Activated naive CD8-positive, alpha-beta T cell treated with anti-CD3 and anti-CD28 coated beads for 36 hours (primary cell): ENCODE data around the gene PA2G4. TPM values are rescaled to one million over a fixed set of nuclear protein-coding genes. Genes with fewer than 3 reads are reported as not detected.
A peak's percentile ranks its signal among the peaks of the same experiment; 100 is the strongest.

Experiments
- DNase-seq: peaks from one replicate; pipeline ENCODE4 v3.0.0; 2021
- H3K27ac Mint-ChIP-seq: one replicate; pipeline ENCODE4 v1.8.0; 2022; ENCODE audit warnings: mild to moderate bottlenecking, moderate library complexity, mixed read lengths
- H3K27me3 Mint-ChIP-seq: one replicate; pipeline ENCODE4 v1.8.0; 2022; ENCODE audit warnings: mild to moderate bottlenecking, mixed read lengths
- H3K36me3 Mint-ChIP-seq: one replicate; pipeline ENCODE4 v1.8.0; 2021; ENCODE audit warnings: mild to moderate bottlenecking, mixed read lengths
- H3K4me1 Mint-ChIP-seq: one replicate; pipeline ENCODE4 v1.8.0; 2021; ENCODE audit warnings: mixed read lengths
- H3K4me3 Mint-ChIP-seq: one replicate; pipeline ENCODE4 v1.8.0; 2022; ENCODE audit warnings: mild to moderate bottlenecking, moderate library complexity, mixed read lengths
- H3K9me3 Mint-ChIP-seq: one replicate; pipeline ENCODE4 v1.8.0; 2022; ENCODE audit warnings: mixed read lengths
- total RNA-seq, 2 experiments: library from RNA; stranded (reverse); gene quantifications; one replicate each; pipeline ENCODE4 v1.2.3, GENCODE V29; 2021

PA2G4 gene
- total RNA-seq, 2 experiments from 2014 or later = 552 to 588 TPM

DNA sequence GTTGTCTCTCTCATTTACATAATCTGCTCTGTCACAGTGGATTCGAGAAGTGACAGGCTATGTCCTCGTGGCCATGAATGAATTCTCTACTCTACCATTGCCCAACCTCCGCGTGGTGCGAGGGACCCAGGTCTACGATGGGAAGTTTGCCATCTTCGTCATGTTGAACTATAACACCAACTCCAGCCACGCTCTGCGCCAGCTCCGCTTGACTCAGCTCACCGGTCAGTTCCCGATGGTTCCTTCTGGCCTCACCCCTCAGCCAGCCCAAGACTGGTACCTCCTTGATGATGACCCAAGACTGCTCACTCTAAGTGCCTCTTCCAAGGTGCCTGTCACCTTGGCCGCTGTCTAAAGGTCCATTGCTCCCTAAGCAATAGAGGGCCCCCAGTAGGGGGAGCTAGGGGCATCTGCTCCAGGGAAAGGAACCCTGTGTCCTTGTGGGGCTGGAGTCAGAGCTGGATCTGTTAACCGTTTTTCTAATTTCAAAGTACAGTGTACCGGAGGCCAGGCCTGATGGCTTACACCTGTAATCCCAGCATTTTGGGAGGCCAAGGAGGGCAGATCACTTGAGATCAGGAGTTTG, 19.3 kb upstream of the PA2G4 start:
- H3K27me3 Mint-ChIP-seq = peaks cover 14% of the 10 kb centered on the region
- peaks cover 4% of the 10 kb centered on the region for H3K4me1 Mint-ChIP-seq
- H3K27ac Mint-ChIP-seq = no peak overlapping the region
- no peaks in the 10 kb centered on the region for H3K36me3 Mint-ChIP-seq
- DNase-seq = peak; percentile 26
- H3K9me3 Mint-ChIP-seq = no peaks in the 10 kb centered on the region
- H3K4me3 Mint-ChIP-seq = no peak overlapping the region

GRCh38 chr12:56086096-56086495, 18.3 kb upstream of the PA2G4 start:
- peaks cover 9% of the 10 kb centered on the region for H3K27me3 Mint-ChIP-seq
- no peaks in the 10 kb centered on the region for H3K9me3 Mint-ChIP-seq
- H3K4me1 Mint-ChIP-seq = no peaks in the 10 kb centered on the region
- no peak overlapping the region for H3K4me3 Mint-ChIP-seq
- DNase-seq = no peak
- H3K27ac Mint-ChIP-seq = no peak overlapping the region
- no peaks in the 10 kb centered on the region for H3K36me3 Mint-ChIP-seq

DNA sequence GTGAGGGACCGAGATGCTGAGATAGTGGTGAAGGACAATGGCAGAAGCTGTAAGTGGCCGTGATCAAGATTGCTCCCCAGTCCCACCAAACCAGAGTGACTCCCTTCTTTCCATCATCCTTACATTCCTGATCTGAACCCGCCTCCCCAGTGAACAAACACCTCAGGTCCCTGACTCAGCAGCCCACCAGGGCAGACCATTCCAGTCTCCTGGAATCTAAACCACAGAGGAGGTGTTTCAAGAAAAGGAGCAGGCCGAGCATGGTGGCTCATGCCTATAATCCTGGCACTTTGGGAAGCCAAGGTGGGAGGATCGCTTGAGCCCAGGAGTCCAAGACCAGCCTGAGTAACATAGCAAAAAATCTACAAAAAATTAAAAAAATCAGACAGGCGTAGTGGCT, 17.8 kb upstream of the PA2G4 start:
- H3K27ac Mint-ChIP-seq = no peak overlapping the region
- no peaks in the 10 kb centered on the region for H3K9me3 Mint-ChIP-seq
- H3K4me1 Mint-ChIP-seq = no peaks in the 10 kb centered on the region
- peaks cover 4% of the 10 kb centered on the region for H3K27me3 Mint-ChIP-seq
- no peak overlapping the region for H3K4me3 Mint-ChIP-seq
- DNase-seq = no peak
- H3K36me3 Mint-ChIP-seq = no peaks in the 10 kb centered on the region

DNA sequence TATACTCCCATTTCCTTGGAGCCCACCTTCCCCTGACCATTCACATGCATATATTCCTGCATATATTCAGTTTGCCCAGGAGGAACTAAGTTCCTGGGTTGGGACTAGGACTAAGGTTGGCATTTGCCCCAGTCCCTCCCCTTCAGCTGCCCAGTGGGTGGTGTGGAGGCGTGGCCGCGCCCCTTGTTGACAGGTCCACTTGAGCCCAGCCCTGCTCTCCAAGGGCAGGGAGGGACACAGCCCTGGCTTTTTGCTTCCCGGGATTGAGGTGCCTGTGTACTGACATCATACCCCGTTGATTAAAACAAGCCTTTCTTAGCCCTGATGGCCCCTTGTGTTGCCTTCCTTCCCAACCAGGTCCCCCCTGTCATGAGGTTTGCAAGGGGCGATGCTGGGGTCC, 17.1 kb upstream of the PA2G4 start:
- no peaks in the 10 kb centered on the region for H3K36me3 Mint-ChIP-seq
- no peak for DNase-seq
- H3K4me1 Mint-ChIP-seq = no peaks in the 10 kb centered on the region
- H3K9me3 Mint-ChIP-seq = no peaks in the 10 kb centered on the region
- H3K27me3 Mint-ChIP-seq = no peaks in the 10 kb centered on the region
- H3K4me3 Mint-ChIP-seq = no peak overlapping the region
- H3K27ac Mint-ChIP-seq = no peak overlapping the region

DNA sequence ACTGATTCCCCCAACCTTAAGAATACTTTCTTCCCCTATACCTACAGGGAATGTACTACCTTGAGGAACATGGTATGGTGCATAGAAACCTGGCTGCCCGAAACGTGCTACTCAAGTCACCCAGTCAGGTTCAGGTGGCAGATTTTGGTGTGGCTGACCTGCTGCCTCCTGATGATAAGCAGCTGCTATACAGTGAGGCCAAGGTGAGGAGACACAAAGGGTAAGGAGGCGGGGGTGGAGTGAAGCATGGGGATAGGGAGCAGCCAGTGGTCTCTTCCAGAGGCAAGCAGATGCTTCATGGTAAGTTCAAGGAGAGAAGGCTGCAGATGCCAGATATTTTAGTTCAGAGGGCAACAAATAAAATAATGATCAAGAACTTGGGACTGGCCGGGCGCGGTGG, 6.6 kb upstream of the PA2G4 start:
- Mint-ChIP-seq H3K4me3 (no peak overlapping the region), H3K4me1 (peaks cover 12% of the 10 kb centered on the region), H3K9me3 (no peaks in the 10 kb centered on the region), H3K27ac (no peak overlapping the region), H3K27me3 (no peaks in the 10 kb centered on the region), H3K36me3 (no peaks in the 10 kb centered on the region)
- DNase-seq = no peak

DNA sequence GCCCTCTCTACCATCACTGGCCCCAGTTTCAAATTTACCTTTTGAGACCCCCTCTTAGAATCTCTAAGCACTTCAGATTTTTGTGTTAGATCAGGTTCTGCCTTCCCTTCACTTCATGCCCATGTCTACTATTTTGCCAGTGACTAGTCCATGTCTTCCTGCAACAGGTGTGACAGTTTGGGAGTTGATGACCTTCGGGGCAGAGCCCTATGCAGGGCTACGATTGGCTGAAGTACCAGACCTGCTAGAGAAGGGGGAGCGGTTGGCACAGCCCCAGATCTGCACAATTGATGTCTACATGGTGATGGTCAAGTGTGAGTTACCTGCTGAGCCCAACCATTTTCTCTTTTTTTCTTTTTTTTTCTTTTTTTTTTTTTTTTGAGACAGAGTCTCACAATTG, 5.8 kb upstream of the PA2G4 start:
- Mint-ChIP-seq H3K4me1 (peaks cover 20% of the 10 kb centered on the region), H3K27ac (no peak overlapping the region), H3K4me3 (no peak overlapping the region), H3K36me3 (no peaks in the 10 kb centered on the region), H3K27me3 (no peaks in the 10 kb centered on the region), H3K9me3 (no peaks in the 10 kb centered on the region)
- DNase-seq = no peak

GRCh38 chr12:56099787-56100186, 4.6 kb upstream of the PA2G4 start:
- H3K4me1 Mint-ChIP-seq = peaks cover 20% of the 10 kb centered on the region
- peaks cover 5% of the 10 kb centered on the region for H3K36me3 Mint-ChIP-seq
- H3K4me3 Mint-ChIP-seq = no peak overlapping the region
- H3K9me3 Mint-ChIP-seq = no peaks in the 10 kb centered on the region
- DNase-seq = no peak
- H3K27me3 Mint-ChIP-seq = peaks cover 7% of the 10 kb centered on the region
- H3K27ac Mint-ChIP-seq = peak overlapping the region; percentile 11

- H3K9me3 Mint-ChIP-seq = no peaks in the 10 kb centered on the region
- peaks cover 18% of the 10 kb centered on the region for H3K36me3 Mint-ChIP-seq
- H3K4me1 Mint-ChIP-seq = peaks cover 28% of the 10 kb centered on the region
- no peak overlapping the region for H3K27ac Mint-ChIP-seq
- no peak overlapping the region for H3K4me3 Mint-ChIP-seq
- H3K27me3 Mint-ChIP-seq = peaks cover 7% of the 10 kb centered on the region
- no peak for DNase-seq
Observed at GRCh38 chr12:56101045-56101444, 3.3 kb upstream of the PA2G4 start.

DNA sequence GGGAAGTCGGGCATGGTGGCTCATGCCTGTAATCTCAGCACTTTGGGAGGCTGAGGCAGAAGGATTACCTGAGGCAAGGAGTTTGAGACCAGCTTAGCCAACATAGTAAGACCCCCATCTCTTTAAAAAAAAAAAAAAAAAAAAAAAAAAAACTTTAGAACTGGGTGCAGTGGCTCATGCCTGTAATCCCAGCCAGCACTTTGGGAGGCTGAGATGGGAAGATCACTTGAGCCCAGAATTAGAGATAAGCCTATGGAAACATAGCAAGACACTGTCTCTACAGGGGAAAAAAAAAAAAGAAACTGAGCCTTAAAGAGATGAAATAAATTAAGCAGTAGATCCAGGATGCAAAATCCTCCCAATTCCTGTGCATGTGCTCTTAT, 1.7 kb upstream of the PA2G4 start:
- H3K27ac Mint-ChIP-seq = peak overlapping the region; percentile 97
- H3K4me3 Mint-ChIP-seq = peak overlapping the region; percentile 94
- no peaks in the 10 kb centered on the region for H3K9me3 Mint-ChIP-seq
- H3K4me1 Mint-ChIP-seq = peaks cover 41% of the 10 kb centered on the region
- peaks cover 7% of the 10 kb centered on the region for H3K27me3 Mint-ChIP-seq
- H3K36me3 Mint-ChIP-seq = peaks cover 30% of the 10 kb centered on the region
- no peak for DNase-seq

DNA sequence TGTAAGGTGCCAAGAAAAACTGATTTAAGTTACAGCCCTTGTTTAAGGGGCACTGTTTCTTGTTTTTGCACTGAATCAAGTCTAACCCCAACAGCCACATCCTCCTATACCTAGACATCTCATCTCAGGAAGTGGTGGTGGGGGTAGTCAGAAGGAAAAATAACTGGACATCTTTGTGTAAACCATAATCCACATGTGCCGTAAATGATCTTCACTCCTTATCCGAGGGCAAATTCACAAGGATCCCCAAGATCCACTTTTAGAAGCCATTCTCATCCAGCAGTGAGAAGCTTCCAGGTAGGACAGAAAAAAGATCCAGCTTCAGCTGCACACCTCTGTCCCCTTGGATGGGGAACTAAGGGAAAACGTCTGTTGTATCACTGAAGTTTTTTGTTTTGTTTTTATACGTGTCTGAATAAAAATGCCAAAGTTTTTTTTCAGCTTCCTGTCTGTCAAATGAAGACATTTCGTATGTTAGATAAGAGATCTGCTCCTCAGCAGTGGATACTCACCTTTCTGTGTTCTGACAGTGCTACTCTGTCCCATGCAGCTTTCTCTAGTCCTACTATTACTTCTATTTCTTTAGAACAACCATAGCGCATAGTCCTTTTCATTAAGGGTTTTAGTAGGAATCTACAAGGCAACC, 1.2 kb upstream of the PA2G4 start:
- Mint-ChIP-seq H3K27ac (peak overlapping the region; percentile 97), H3K4me1 (peaks cover 41% of the 10 kb centered on the region), H3K36me3 (peaks cover 30% of the 10 kb centered on the region), H3K27me3 (peaks cover 7% of the 10 kb centered on the region), H3K9me3 (no peaks in the 10 kb centered on the region), H3K4me3 (peak overlapping the region; percentile 94)
- no peak for DNase-seq

DNA sequence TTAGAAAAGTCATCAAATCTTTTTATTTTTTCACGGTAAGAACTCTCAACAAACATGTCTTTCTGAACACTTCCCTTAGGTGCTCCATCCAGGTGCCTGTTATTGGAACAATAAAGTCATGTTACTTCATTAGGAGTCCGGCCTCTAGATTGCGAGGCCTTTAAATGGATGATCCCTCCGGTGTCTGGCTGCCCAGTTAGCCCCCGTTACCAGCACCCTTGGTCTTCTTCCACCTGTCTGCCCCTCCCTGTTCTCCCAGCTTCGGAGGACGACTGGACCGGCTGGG, 593 bp upstream of the PA2G4 start:
- H3K27ac Mint-ChIP-seq = peak overlapping the region; percentile 97
- peaks cover 41% of the 10 kb centered on the region for H3K4me1 Mint-ChIP-seq
- no peak for DNase-seq
- peak overlapping the region; percentile 94 for H3K4me3 Mint-ChIP-seq
- H3K27me3 Mint-ChIP-seq = peaks cover 7% of the 10 kb centered on the region
- peaks cover 35% of the 10 kb centered on the region for H3K36me3 Mint-ChIP-seq
- H3K9me3 Mint-ChIP-seq = no peaks in the 10 kb centered on the region

DNA sequence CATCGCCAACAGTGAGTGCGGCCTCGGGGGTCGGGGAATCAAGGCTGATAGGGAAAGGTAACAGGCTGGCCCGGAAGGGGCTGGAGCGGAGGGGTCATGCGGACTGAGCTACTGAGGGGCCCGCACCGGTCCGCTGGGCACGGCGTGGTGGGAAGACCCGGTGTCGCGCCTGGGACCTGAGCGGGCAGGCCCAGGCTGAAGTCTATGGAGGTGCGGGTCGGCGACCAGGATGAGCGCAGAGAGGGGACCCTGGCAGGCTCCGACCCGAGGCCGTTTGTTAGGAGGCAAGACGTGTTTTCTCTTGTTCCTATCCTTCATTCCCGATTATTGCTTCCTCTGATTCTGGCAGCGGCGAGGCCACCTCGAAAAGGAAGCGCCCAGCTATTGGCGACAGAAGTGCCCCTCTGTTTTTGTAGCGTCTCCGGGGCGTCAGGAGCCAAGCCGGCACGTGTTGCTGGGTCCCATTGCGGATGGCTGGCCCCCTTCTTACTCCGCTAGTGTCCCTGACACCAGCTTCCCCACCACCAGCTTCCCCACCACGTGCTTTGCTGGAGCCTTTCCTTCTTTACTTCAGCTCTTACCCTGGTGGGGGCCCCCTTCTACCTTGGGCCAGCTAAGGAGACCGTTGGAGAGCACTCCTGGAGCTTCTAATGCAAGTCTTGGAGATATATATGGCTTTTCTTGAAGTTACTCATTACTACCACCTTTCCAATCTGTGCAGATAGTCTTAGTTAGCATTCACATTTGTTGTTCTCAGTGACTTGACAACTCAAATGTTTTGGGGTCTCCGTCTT, 653 bp downstream of the PA2G4 start:
- peaks cover 7% of the 10 kb centered on the region for H3K27me3 Mint-ChIP-seq
- peak overlapping the region; percentile 94 for H3K4me3 Mint-ChIP-seq
- H3K4me1 Mint-ChIP-seq = peaks cover 43% of the 10 kb centered on the region
- no peaks in the 10 kb centered on the region for H3K9me3 Mint-ChIP-seq
- peak overlapping the region; percentile 97 for H3K27ac Mint-ChIP-seq
- H3K36me3 Mint-ChIP-seq = peaks cover 42% of the 10 kb centered on the region
- DNase-seq = peak; percentile 38

DNA sequence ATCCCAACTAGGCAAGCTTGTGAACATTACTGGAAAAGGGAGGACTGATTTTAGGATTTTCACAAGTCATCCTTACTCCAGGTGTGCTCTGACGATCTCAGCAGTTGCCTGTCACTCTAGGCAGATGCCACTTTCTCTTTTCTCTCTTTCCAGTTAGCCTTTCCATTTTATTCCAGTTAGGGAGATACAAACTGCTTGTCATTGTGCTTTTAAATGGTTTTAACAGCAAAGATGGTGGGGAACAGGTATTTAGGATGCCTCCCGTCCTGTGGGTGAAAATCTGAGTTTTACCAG, 1.2 kb downstream of the PA2G4 start:
- Mint-ChIP-seq H3K4me3 (peak overlapping the region; percentile 94), H3K27me3 (peaks cover 7% of the 10 kb centered on the region), H3K36me3 (peaks cover 48% of the 10 kb centered on the region), H3K27ac (peak overlapping the region; percentile 97), H3K4me1 (peaks cover 43% of the 10 kb centered on the region), H3K9me3 (no peaks in the 10 kb centered on the region)
- DNase-seq = no peak

DNA sequence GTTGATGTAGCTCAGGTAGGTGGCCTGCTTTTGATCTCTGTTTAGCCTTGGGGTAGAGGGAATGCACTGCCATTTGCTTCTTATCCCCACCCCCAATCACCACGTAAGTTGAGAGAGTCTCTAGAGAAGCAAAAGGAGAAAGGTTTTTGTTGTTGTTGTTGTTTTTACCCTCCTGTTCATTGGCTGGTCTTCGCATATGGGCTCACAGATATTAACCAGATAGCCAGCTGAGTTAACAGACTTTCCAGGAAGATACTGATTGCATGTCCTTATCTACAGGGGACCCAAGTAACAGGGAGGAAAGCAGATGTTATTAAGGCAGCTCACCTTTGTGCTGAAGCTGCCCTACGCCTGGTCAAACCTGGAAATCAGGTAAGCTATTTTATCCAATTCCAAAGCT, 2.9 kb downstream of the PA2G4 start:
- H3K27ac Mint-ChIP-seq = peak overlapping the region; percentile 69
- H3K9me3 Mint-ChIP-seq = no peaks in the 10 kb centered on the region
- DNase-seq = no peak
- peaks cover 7% of the 10 kb centered on the region for H3K27me3 Mint-ChIP-seq
- H3K36me3 Mint-ChIP-seq = peaks cover 57% of the 10 kb centered on the region
- H3K4me1 Mint-ChIP-seq = peaks cover 35% of the 10 kb centered on the region
- H3K4me3 Mint-ChIP-seq = peak overlapping the region; percentile 71

GRCh38 chr12:56110571-56110970, 6.2 kb downstream of the PA2G4 start:
- peaks cover 67% of the 10 kb centered on the region for H3K36me3 Mint-ChIP-seq
- peak overlapping the region; percentile 31 for H3K27ac Mint-ChIP-seq
- no peaks in the 10 kb centered on the region for H3K9me3 Mint-ChIP-seq
- peaks cover 27% of the 10 kb centered on the region for H3K4me1 Mint-ChIP-seq
- no peaks in the 10 kb centered on the region for H3K27me3 Mint-ChIP-seq
- H3K4me3 Mint-ChIP-seq = no peak overlapping the region
- no peak for DNase-seq

- Mint-ChIP-seq H3K4me1 (peaks cover 24% of the 10 kb centered on the region), H3K27me3 (peaks cover 14% of the 10 kb centered on the region), H3K4me3 (no peak overlapping the region), H3K36me3 (peaks cover 67% of the 10 kb centered on the region), H3K9me3 (no peaks in the 10 kb centered on the region), H3K27ac (peak overlapping the region; percentile 40)
- DNase-seq = no peak
Observed at GRCh38 chr12:56114084-56114483, 9.7 kb downstream of the PA2G4 start.
